GM10847 (cell line): ENCODE measurements around the gene PPP1R9A.

Source experiments
- POLR2A ChIP-seq: IDR thresholded peaks from 2 replicates; pipeline ENCODE4 v1.6.1; 2011; ENCODE audit not compliant: insufficient read length; ENCODE audit errors: extremely low read depth

Gene PPP1R9A

GRCh38 chr7:94955807-94956206 lies 48.4 kb downstream of the PPP1R9A start:
- TF ChIP-seq POLR2A, result no peak

DNA sequence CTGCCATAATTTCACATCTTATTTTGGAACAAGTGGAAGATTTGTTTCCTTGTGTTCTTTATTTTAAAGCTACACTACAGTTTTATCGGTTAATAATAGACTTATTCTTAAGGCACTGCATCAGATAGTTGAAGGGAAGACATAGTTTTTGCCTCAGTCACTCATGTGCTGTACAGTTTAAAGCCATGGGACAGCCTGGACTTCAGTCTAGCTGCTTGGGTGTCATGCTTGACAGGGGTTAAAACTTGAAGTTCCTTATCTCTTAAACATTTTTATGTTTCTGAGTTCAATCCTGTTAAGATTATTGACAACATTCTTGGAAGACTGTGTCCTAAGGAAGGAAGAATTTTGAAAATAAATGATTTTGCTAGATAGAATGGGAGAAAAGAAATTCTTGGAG lies 49.7 kb downstream of the PPP1R9A start:
- no peak for TF ChIP-seq POLR2A

DNA sequence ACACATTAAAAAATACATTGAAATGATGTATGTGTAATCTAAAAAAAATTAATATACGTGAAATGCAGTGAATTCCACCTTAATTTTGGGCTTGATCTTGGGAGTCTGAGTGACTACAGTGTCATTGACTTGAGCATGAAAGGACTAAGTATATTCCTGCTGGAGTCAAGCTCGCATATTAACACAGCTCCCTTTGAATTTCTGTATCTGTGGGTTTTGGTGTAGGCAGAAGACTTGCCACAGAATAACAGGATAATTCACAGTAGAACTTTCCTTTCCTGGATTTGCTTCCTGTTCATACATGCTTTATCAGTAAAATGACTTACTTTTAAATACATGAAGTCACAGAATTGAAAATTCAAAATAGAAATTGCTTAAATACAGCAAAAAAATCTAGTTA lies 55.3 kb downstream of the PPP1R9A start:
- TF ChIP-seq POLR2A, result no peak

DNA sequence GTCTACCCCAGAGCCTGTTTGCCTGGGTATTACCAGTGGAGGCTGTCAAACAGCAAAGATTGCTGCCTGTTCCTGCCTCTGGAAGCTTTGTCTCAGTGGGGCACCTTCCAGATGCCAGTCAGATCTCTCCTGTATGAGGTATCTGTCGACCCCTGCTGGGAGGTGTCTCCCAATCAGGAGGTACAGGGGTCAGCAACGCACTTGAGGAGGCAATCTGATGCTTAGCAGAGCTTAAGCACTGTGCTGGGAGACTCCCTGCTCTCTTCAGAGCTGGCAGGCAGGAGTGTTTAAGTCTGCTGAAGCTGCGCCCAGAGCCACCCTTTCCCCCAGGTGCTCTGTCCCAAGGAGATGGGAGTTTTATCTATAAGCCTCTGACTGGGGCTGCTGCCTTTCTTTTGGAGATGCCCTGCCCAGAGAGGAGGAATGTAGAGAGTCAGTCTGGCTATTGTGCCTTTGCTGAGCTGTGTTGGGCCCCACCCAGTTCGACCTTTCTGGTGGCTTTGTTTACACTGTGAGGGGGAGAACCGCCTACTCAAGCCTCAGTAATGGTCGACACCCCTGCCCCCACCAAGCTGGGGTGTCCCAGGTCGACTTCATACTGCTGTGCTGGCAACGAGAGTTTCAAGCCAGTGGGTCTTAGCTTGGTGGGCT lies 62.2 kb downstream of the PPP1R9A start:
- TF ChIP-seq POLR2A, result no peak

DNA sequence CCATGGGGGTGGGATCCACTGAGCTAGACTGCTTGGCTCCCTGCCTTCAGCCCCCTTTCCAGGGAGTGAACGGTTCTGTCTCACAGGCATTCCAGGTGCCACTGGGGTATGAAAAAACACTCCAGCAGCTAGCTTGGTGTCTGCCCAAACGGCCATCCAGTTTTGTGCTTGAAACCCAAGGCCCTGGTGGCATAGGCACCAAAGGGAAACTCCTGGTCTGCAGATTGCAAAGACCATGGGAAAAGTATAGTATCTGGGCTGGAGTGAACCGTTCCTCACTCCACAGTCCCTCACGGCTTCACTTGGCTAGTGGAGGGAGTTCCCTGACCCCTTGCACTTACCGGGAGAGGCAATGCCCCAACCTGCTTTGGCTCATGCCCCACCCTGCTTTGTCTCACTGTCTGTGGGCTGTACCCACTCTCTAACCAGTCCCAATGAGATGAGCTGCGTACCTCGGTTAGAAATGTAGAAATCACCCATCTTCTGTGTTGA lies 62.7 kb downstream of the PPP1R9A start:
- no peak for TF ChIP-seq POLR2A

- TF ChIP-seq POLR2A, result no peak
Observed at GRCh38 chr7:94971051-94971867, 63.9 kb downstream of the PPP1R9A start.

DNA sequence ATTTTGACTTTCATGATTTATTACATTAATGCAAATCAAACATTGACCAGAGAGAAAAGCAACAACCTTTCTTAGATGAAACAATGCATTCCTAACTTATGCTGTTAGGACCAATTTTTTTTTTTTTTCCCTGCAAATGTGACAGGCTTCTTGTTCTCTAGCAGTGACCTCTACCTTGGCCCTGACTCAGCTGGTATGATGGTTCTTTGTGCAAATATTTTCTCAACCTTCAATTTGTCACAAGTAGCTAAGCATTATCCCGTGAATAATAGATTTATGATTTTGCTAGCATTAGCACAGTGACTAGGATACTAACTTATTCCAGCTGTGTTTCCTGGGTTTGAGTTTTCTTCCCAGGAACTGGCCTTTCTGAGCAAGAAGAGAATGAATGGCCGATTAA lies 64.9 kb downstream of the PPP1R9A start:
- no peak for TF ChIP-seq POLR2A

DNA sequence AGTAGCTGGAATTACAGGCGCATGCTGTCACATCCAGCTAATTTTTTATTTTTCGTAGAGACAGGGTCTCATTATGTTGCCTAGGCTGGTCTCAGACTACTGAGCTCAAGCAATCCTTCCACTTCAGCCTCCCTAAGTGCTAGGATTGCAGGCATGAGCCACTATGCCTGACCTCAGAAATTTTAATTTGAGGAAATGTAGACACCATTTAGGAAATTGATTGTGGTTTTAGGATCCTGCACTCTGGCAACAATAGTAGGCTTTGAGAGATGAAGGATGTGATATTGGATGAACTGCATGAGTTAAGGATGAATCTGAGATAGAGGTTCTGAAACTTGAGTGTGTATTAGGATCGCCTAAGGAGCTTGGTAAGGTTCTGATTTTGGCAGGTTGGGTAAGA lies 66.5 kb downstream of the PPP1R9A start:
- no peak for TF ChIP-seq POLR2A

- no peak for TF ChIP-seq POLR2A
Observed at GRCh38 chr7:94974423-94974822, 67.0 kb downstream of the PPP1R9A start.

DNA sequence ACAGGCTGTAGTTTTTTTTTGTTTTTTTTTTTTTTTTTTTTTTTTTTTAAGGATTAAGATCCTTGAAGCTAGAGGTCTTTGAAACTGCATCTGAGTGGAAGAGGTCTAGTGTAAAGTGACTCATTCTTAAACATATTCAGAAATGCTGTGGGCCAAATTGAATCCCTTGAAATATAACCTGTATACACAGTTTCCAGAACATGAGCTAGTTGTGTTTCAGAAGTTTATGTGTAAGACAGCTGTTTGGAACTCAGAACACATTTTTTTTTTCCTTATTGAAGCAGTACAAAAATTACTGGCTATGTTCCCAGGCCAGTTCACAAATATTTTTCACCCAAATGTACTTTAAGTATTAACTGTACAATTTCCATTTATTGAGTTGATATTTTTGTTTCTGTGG lies 67.9 kb downstream of the PPP1R9A start:
- no peak for TF ChIP-seq POLR2A

- no peak for TF ChIP-seq POLR2A
Observed at GRCh38 chr7:94980418-94981142, 73.2 kb downstream of the PPP1R9A start.

DNA sequence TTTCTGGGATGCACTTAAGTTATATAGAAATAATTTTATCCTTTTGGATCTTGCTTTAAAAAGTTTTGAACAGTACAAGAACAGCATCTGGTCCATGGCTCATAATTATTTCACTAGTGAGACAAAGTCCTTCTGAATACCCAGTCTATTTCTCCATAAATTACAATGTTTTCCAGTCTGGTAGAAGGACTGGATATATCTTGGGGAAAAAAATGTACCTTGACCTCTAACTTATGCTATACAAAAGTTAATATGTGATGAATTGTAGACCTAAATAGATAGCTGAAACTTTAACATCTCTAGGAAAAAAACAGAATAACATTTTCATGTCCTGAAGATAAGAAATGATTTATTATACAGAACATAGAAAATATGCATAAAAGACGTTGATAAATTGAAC lies 88.5 kb downstream of the PPP1R9A start:
- no peak for TF ChIP-seq POLR2A

- TF ChIP-seq POLR2A, result no peak
Observed at GRCh38 chr7:94996369-94996768, 89.0 kb downstream of the PPP1R9A start.

DNA sequence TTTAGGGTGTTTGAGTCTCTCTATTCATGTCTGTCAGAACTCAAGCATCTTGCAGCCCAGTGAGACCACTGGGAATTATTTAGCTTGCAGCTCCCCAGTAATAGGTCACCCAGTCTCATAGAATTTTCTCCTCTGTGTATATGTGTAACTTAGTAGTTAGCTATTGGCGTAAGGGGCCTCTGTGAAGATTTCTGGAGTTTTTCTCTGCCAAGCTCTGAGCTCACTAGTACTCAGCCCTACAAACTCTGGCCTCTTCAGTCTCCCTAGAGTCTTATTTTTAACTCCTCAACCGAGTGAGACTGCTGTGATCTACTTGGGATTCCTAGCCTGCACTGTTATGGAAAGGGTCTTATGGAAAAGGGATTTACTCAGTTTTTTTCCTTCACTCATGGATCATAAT lies 90.2 kb downstream of the PPP1R9A start:
- TF ChIP-seq POLR2A, result no peak

GRCh38 chr7:94998266-94999068 lies 91.1 kb downstream of the PPP1R9A start:
- TF ChIP-seq POLR2A, result no peak

DNA sequence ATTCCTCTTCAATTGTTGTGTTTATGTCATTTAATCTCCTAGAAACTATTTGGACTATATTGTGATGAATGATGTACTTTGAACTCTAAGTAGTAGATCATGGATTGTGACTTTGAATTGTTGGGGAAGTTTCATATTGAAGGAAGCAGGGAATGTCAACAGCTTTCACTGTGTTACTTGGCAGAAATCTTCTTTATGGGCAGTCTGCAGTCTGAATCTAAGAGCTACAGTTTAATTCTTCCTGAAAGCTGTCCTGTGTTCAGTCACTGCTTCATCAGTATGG lies 91.6 kb downstream of the PPP1R9A start:
- TF ChIP-seq POLR2A, result no peak

- TF ChIP-seq POLR2A, result no peak
Observed at GRCh38 chr7:95001258-95001657, 93.9 kb downstream of the PPP1R9A start.
